ENCODE results near the gene GNG8.

GNG8 gene

GRCh38 chr19:46644720-46645119, 8.7 kb upstream of the GNG8 start:
- H3K27ac ChIP-seq (ENCODE audit: low read length), result no peak overlapping the region
- no peaks in the 10 kb centered on the region for H3K36me3 ChIP-seq (replicated peaks; ENCODE audit: insufficient read depth, low read length)
- H3F3A ChIP-seq (ENCODE audit: insufficient read depth, low read length), result no peaks in the 10 kb centered on the region
- H3K4me3 ChIP-seq (ENCODE audit: low read length), result no peak overlapping the region
- no peak overlapping the region for H2AFZ ChIP-seq (ENCODE audit: low read length)
- H4K20me1 ChIP-seq (ENCODE audit: insufficient read depth, low read length), result no peaks in the 10 kb centered on the region
- no peak overlapping the region for H3K9ac ChIP-seq (ENCODE audit: low read length)
- peaks cover 2% of the 10 kb centered on the region; the same call in 1 of the 2 replicates for H3K4me1 ChIP-seq (ENCODE audit: low read length)
- H3K79me2 ChIP-seq (ENCODE audit: low read length), result no peaks in the 10 kb centered on the region
- H3K4me2 ChIP-seq (ENCODE audit: low read depth, low read length), result no peak overlapping the region
- H3K9me2 ChIP-seq (replicated peaks; ENCODE audit: insufficient read depth, low read length), result no peaks in the 10 kb centered on the region
- TF ChIP-seq EZH2 (optimal IDR thresholded peaks at IDR 0.05; ENCODE audit: low read depth, low read length) (no peak), EZH2phosphoT487 (IDR thresholded peaks at IDR 0.05; ENCODE audit: low read length) (no peak)
- TF ChIP-seq, protein P1, sequence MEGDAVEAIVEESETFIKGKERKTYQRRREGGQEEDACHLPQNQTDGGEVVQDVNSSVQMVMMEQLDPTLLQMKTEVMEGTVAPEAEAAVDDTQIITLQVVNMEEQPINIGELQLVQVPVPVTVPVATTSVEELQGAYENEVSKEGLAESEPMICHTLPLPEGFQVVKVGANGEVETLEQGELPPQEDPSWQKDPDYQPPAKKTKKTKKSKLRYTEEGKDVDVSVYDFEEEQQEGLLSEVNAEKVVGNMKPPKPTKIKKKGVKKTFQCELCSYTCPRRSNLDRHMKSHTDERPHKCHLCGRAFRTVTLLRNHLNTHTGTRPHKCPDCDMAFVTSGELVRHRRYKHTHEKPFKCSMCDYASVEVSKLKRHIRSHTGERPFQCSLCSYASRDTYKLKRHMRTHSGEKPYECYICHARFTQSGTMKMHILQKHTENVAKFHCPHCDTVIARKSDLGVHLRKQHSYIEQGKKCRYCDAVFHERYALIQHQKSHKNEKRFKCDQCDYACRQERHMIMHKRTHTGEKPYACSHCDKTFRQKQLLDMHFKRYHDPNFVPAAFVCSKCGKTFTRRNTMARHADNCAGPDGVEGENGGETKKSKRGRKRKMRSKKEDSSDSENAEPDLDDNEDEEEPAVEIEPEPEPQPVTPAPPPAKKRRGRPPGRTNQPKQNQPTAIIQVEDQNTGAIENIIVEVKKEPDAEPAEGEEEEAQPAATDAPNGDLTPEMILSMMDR (IDR thresholded peaks at IDR 0.05; ENCODE audit: low read length), result no peak
- H3K9me3 ChIP-seq (replicated peaks; ENCODE audit: insufficient read depth, low read length), result no peaks in the 10 kb centered on the region
- no peak for DNase-seq
- peaks cover 69% of the 10 kb centered on the region for H3K27me3 ChIP-seq (replicated peaks; ENCODE audit: insufficient read depth, low read length)

- Histone ChIP-seq H2AFZ (ENCODE audit: low read length) (no peak overlapping the region), H3K9ac (ENCODE audit: low read length) (no peak overlapping the region), H3K9me2 (replicated peaks; ENCODE audit: insufficient read depth, low read length) (no peaks in the 10 kb centered on the region), H3K27me3 (replicated peaks; ENCODE audit: insufficient read depth, low read length) (peaks cover 84% of the 10 kb centered on the region), H3K4me3 (ENCODE audit: low read length) (no peak overlapping the region), H3K27ac (ENCODE audit: low read length) (no peak overlapping the region), H3K4me1 (ENCODE audit: low read length) (peaks cover 11% of the 10 kb centered on the region), H3K36me3 (replicated peaks; ENCODE audit: insufficient read depth, low read length) (no peaks in the 10 kb centered on the region), H3K4me2 (ENCODE audit: low read depth, low read length) (no peak overlapping the region), H4K20me1 (ENCODE audit: insufficient read depth, low read length) (no peaks in the 10 kb centered on the region), H3K79me2 (ENCODE audit: low read length) (no peaks in the 10 kb centered on the region), H3K9me3 (replicated peaks; ENCODE audit: insufficient read depth, low read length) (no peaks in the 10 kb centered on the region), H3F3A (ENCODE audit: insufficient read depth, low read length) (peaks cover 7% of the 10 kb centered on the region)
- TF ChIP-seq EZH2phosphoT487 (IDR thresholded peaks at IDR 0.05; ENCODE audit: low read length) (no peak), EZH2 (optimal IDR thresholded peaks at IDR 0.05; ENCODE audit: low read depth, low read length) (no peak)
- TF ChIP-seq, protein P1 (IDR thresholded peaks at IDR 0.05; ENCODE audit: low read length), result no peak
- DNase-seq, result no peak
Observed at GRCh38 chr19:46640656-46641055, 4.7 kb upstream of the GNG8 start.

DNA sequence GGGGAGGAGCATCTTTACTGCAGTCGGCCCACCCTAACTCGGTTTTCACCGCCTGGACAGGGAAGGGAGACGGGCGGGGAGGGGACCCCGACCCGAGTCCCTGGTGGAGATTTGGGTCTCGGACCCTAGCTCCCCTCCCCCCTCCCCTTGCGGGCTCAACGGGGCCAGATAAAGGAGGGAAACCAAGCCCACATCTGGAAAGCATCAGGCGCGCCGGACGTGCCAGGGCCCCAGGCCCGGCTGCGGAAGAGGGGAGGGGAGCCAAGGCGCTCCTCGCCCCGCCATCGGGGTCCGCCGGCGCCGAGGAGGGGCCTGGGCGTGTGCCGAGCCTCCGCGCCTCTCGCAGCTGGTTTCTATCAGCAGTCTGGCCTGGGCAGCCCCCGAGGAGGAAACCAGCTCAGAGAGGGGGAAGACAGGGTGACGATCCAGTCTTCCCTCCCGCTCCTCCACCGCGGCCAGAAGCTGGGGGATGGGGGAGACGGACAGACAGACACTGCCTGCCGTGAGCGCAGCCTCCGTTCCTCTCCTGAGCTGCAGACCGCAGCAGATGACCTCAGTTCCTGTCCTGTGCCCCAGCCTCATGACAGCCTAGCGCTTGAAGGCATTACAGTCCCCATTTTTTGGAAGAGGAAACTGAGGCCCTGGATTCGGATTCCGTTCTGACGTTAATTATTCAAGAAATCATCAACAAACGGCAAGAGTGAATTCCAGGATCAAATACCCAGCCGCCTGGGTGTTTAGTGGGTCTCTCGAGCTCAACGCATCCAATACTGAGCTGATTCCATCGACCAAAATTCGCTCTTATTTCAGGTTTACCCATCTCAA, 3.6 kb upstream of the GNG8 start:
- peak overlapping the region; percentile 61 for H3K4me3 ChIP-seq (ENCODE audit: low read length)
- peak overlapping the region; percentile 40 for H2AFZ ChIP-seq (ENCODE audit: low read length)
- no peaks in the 10 kb centered on the region for H3K36me3 ChIP-seq (replicated peaks; ENCODE audit: insufficient read depth, low read length)
- DNase-seq, result no peak
- peaks cover 7% of the 10 kb centered on the region for H3F3A ChIP-seq (ENCODE audit: insufficient read depth, low read length)
- H3K27me3 ChIP-seq (replicated peaks; ENCODE audit: insufficient read depth, low read length), result peaks cover 81% of the 10 kb centered on the region
- no peak overlapping the region for H3K27ac ChIP-seq (ENCODE audit: low read length)
- peaks cover 12% of the 10 kb centered on the region for H3K4me1 ChIP-seq (ENCODE audit: low read length)
- H3K79me2 ChIP-seq (ENCODE audit: low read length), result no peaks in the 10 kb centered on the region
- H3K9ac ChIP-seq (ENCODE audit: low read length), result no peak overlapping the region
- peak overlapping the region; percentile 92 for H3K4me2 ChIP-seq (ENCODE audit: low read depth, low read length)
- H3K9me3 ChIP-seq (replicated peaks; ENCODE audit: insufficient read depth, low read length), result no peaks in the 10 kb centered on the region
- H4K20me1 ChIP-seq (ENCODE audit: insufficient read depth, low read length), result no peaks in the 10 kb centered on the region
- TF ChIP-seq, protein P1 (IDR thresholded peaks at IDR 0.05; ENCODE audit: low read length), result no peak
- TF ChIP-seq EZH2phosphoT487 (IDR thresholded peaks at IDR 0.05; ENCODE audit: low read length), result no peak
- no peak for TF ChIP-seq EZH2 (optimal IDR thresholded peaks at IDR 0.05; ENCODE audit: low read depth, low read length)
- no peaks in the 10 kb centered on the region for H3K9me2 ChIP-seq (replicated peaks; ENCODE audit: insufficient read depth, low read length)

Data from MM.1S (cell line).